ENCODE measurements around the gene HNRNPU.

HNRNPU gene

DNA sequence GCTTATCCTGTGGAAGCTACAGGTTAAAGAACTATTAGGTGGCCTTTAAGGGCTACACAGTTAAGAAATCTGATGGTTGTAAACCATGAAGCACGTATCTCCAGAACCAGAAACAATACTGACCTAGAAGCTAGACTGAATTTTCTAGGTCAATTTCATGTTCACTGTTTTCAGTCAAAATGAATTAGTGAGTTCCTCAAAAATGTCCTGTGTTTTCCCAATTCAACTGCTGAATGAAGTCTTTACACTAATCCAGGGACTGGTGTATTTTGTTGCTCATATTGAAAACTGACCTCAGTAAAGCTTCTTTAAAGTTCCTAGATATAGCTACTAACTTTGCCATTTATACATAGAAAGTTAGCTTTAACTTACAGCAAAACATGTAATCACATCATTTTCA, 6.0 kb downstream of the HNRNPU start:
- H3K4me3 ChIP-seq (ENCODE audit: control insufficient read depth, low read depth, low read length) = no peak overlapping the region
- TF ChIP-seq, protein P1, sequence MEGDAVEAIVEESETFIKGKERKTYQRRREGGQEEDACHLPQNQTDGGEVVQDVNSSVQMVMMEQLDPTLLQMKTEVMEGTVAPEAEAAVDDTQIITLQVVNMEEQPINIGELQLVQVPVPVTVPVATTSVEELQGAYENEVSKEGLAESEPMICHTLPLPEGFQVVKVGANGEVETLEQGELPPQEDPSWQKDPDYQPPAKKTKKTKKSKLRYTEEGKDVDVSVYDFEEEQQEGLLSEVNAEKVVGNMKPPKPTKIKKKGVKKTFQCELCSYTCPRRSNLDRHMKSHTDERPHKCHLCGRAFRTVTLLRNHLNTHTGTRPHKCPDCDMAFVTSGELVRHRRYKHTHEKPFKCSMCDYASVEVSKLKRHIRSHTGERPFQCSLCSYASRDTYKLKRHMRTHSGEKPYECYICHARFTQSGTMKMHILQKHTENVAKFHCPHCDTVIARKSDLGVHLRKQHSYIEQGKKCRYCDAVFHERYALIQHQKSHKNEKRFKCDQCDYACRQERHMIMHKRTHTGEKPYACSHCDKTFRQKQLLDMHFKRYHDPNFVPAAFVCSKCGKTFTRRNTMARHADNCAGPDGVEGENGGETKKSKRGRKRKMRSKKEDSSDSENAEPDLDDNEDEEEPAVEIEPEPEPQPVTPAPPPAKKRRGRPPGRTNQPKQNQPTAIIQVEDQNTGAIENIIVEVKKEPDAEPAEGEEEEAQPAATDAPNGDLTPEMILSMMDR (IDR thresholded peaks at IDR 0.05; ENCODE audit: control insufficient read depth, insufficient read depth, low read depth, low read length, missing control alignments) = no peak
- DNase-seq (ENCODE audit: low read depth) = no peak

GRCh38 chr1:244857761-244858160, 6.6 kb downstream of the HNRNPU start:
- no peak for DNase-seq (ENCODE audit: low read depth)
- TF ChIP-seq, protein P1 (IDR thresholded peaks at IDR 0.05; ENCODE audit: control insufficient read depth, insufficient read depth, low read depth, low read length, missing control alignments) = no peak
- no peak overlapping the region for H3K4me3 ChIP-seq (ENCODE audit: control insufficient read depth, low read depth, low read length)

DNA sequence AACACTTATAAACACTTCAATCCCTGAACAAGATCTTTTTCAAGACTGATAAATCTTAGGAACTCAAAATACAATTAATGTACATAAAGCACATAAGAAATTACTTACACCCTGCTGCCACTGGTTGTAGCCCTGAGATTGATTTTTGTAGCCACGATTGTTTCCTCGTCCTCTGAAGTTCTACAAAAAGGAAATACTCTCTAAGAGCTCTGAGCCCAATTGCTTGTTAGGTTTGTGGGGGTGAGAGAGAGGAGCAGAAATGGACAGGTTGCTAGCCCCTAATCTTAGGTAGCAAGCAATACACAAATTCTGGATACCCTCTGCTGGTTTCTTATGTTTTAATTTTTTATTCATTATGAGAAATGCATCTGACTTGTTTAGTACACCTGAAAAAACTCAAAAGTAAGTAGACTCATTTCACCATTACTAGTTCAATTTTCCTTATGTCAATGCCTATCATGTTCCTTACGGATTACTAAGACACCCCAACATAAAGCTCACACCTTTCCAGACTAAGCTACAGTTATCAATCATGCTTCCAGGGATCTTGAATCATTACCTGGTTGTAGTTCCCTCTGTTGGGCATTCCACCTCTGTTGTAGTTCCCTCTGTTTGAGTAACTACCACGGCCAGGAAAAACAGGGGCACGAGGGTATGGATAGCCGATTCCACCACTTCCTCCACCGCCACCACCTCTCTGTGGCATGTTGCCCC, 9.3 kb downstream of the HNRNPU start:
- TF ChIP-seq, protein P1 (IDR thresholded peaks at IDR 0.05; ENCODE audit: control insufficient read depth, insufficient read depth, low read depth, low read length, missing control alignments) = no peak
- DNase-seq (ENCODE audit: low read depth) = no peak
- H3K4me3 ChIP-seq (ENCODE audit: control insufficient read depth, low read depth, low read length) = no peak overlapping the region

- no peak for DNase-seq (ENCODE audit: low read depth)
- H3K4me3 ChIP-seq (ENCODE audit: control insufficient read depth, low read depth, low read length) = no peak overlapping the region
- TF ChIP-seq, protein P1 (IDR thresholded peaks at IDR 0.05; ENCODE audit: control insufficient read depth, insufficient read depth, low read depth, low read length, missing control alignments) = no peak
Observed at GRCh38 chr1:244854166-244854565, 10.2 kb downstream of the HNRNPU start.

GRCh38 chr1:244852694-244853093, 11.6 kb downstream of the HNRNPU start:
- TF ChIP-seq, protein P1 (IDR thresholded peaks at IDR 0.05; ENCODE audit: control insufficient read depth, insufficient read depth, low read depth, low read length, missing control alignments) = no peak

DNA sequence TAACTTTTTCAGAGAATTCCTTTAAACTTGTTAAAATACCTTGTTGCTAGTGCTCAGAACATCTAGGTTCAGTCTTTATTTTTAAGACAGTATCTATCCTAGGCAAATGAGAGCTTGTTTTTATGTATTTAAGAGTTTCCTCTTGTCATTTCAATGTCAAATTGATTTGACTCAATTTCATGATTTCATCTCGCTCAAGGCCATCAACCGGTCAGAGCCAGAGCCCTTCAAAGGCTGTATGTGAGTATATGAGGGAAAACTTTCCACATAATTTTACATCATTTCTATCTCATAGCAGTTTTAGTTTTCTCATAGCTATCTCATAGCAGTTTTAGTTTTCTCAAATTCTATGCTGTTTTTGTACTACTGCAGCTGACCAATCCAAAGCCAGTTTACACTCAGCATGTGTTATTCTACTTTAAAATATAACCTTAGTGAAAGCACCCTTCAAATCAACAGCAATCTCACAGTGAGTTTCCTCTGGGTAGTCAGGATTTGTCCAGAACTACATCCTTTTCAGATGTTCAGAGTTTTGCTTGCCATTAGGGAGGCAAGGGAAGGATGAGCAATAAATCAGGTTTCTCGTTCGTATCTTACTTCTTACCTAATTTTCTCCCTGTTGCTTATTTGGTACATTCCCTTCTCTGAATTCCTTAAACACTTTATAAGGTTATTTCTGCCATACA, 12.7 kb downstream of the HNRNPU start:
- TF ChIP-seq, protein P1 (IDR thresholded peaks at IDR 0.05; ENCODE audit: control insufficient read depth, insufficient read depth, low read depth, low read length, missing control alignments) = no peak
- DNase-seq (ENCODE audit: low read depth) = no peak
- no peak overlapping the region for H3K4me3 ChIP-seq (ENCODE audit: control insufficient read depth, low read depth, low read length)

More at GRCh38 chr1:244852694-244853093, 11.6 kb downstream of the HNRNPU start:
- DNase-seq (ENCODE audit: low read depth) = no peak
- H3K4me3 ChIP-seq (ENCODE audit: control insufficient read depth, low read depth, low read length) = no peak overlapping the region

All from AG09309 (cell line).